Endothelial cell (in vitro differentiated cells): Measurements from ENCODE around the gene SRGAP2B. TPM values are rescaled to one million over a fixed set of nuclear protein-coding genes. Genes with fewer than 3 reads are reported as not detected.
"Not testable (repeated sequence)": the region's sequence is repeated elsewhere in the genome, so short reads cannot be mapped to it uniquely, and the experiment has no call there.

Experiments used
- DNase-seq: peaks from one replicate; pipeline ENCODE4 v3.0.0; 2021; ENCODE audit warnings: low spot score
- H3K27ac Mint-ChIP-seq: one replicate; pipeline ENCODE4 v1.8.0; 2021; ENCODE audit warnings: mixed read lengths, inconsistent platforms; ENCODE audit not compliant: unreplicated experiment
- H3K27me3 Mint-ChIP-seq: one replicate; pipeline ENCODE4 v1.8.0; 2021; ENCODE audit warnings: mild to moderate bottlenecking, moderate library complexity, mixed read lengths, inconsistent platforms; ENCODE audit not compliant: unreplicated experiment
- H3K36me3 Mint-ChIP-seq: one replicate; pipeline ENCODE4 v1.8.0; 2021; ENCODE audit warnings: mild to moderate bottlenecking, low read depth, mixed read lengths, inconsistent platforms; ENCODE audit not compliant: unreplicated experiment
- H3K4me1 Mint-ChIP-seq: one replicate; pipeline ENCODE4 v1.8.0; 2021; ENCODE audit warnings: mild to moderate bottlenecking, mixed read lengths, inconsistent platforms; ENCODE audit not compliant: unreplicated experiment
- H3K4me3 Mint-ChIP-seq: one replicate; pipeline ENCODE4 v1.8.0; 2021; ENCODE audit warnings: mild to moderate bottlenecking, mixed read lengths, inconsistent platforms; ENCODE audit not compliant: unreplicated experiment
- H3K9me3 Mint-ChIP-seq: one replicate; pipeline ENCODE4 v1.8.0; 2021; ENCODE audit warnings: mixed read lengths, inconsistent platforms; ENCODE audit not compliant: unreplicated experiment
- total RNA-seq: library from RNA; stranded (reverse); fragmentation: NEBNext Ultra II Directional; extraction: Animal tissue kit (Norgen Biotek cat#: 25700); gene quantifications from one replicate; pipeline ENCODE4 v1.2.1, GENCODE V29; 2021; ENCODE audit not compliant: unreplicated experiment

The SRGAP2B gene
- total RNA-seq, 1 donor from 2014 or later: 88.8 TPM

- DNase-seq, H3K27ac Mint-ChIP-seq, H3K36me3 Mint-ChIP-seq, H3K4me1 Mint-ChIP-seq, H3K9me3 Mint-ChIP-seq, H3K4me3 Mint-ChIP-seq, H3K27me3 Mint-ChIP-seq: not testable (repeated sequence)
These were observed 205.5 kb downstream of the SRGAP2B start for GRCh38 chr1:144889450-144890115.

GRCh38 chr1:144883022-144883421 lies 212.1 kb downstream of the SRGAP2B start:
- H3K36me3 Mint-ChIP-seq, H3K9me3 Mint-ChIP-seq, H3K27ac Mint-ChIP-seq, H3K4me1 Mint-ChIP-seq, H3K27me3 Mint-ChIP-seq, H3K4me3 Mint-ChIP-seq: not testable (repeated sequence)
- peak; percentile 12 for DNase-seq

- not testable (repeated sequence) for H3K36me3 Mint-ChIP-seq, H3K4me3 Mint-ChIP-seq
These were observed 212.8 kb downstream of the SRGAP2B start for GRCh38 chr1:144882343-144882742.

GRCh38 chr1:144858607-144859006 lies 236.5 kb downstream of the SRGAP2B start:
- H3K36me3 Mint-ChIP-seq, H3K27me3 Mint-ChIP-seq, DNase-seq, H3K27ac Mint-ChIP-seq, H3K9me3 Mint-ChIP-seq, H3K4me3 Mint-ChIP-seq, H3K4me1 Mint-ChIP-seq: not testable (repeated sequence)

More at GRCh38 chr1:144882343-144882742, 212.8 kb downstream of the SRGAP2B start:
- DNase-seq, H3K4me1 Mint-ChIP-seq, H3K27me3 Mint-ChIP-seq, H3K9me3 Mint-ChIP-seq, H3K27ac Mint-ChIP-seq: not testable (repeated sequence)

Other genes with a start within 250 kb of the SRGAP2B start
- gene FAM72D, start 646 bp upstream of the SRGAP2B start, total RNA-seq: 3.0 TPM
- gene PPIAL4D, start 146.8 kb upstream of the SRGAP2B start, total RNA-seq: not detected